Panc1 (cell line): ENCODE results near the gene EGR4. TPM values are rescaled to one million over a fixed set of nuclear protein-coding genes. Genes with fewer than 3 reads are reported as not detected.

Source experiments
- total RNA-seq: library from RNA; stranded (reverse); gene quantifications from one replicate; pipeline ENCODE4 v1.2.1, GENCODE V29; 2021; ENCODE audit not compliant: unreplicated experiment

Gene EGR4
- total RNA-seq, 1 experiment from 2014 or later: 0.08 TPM

Other genes with a start within 250 kb of the EGR4 start
- gene SFXN5, start 221.8 kb downstream of the EGR4 start, total RNA-seq: 27.8 TPM
- 27.3 TPM for gene RAB11FIP5, start 180.6 kb downstream of the EGR4 start, total RNA-seq
- gene NOTO, start 91.0 kb downstream of the EGR4 start, total RNA-seq: 0.08 TPM
- 37.6 TPM for gene SMYD5, start 79.3 kb downstream of the EGR4 start, total RNA-seq
- gene PRADC1, start 60.3 kb downstream of the EGR4 start, total RNA-seq: 18.6 TPM
- gene CCT7, start 59.2 kb downstream of the EGR4 start, total RNA-seq: 426 TPM
- gene FBXO41, start 9.1 kb downstream of the EGR4 start, total RNA-seq: 6.5 TPM
- 19.5 TPM for gene ALMS1, start 92.3 kb upstream of the EGR4 start, total RNA-seq